HepG2 (cell line): Measurements from ENCODE around the gene ACBD5. TPM values are rescaled to one million over a fixed set of nuclear protein-coding genes. Genes with fewer than 3 reads are reported as not detected.
A peak's percentile ranks its signal among the peaks of the same experiment; 100 is the strongest.

Source experiments
- ASH2L ChIP-seq: fragments of 300-600, 200-600 bp; sonication (generic); IDR thresholded peaks from 2 replicates; pipeline ENCODE4 v1.7.0; 2017; ENCODE audit warnings: low read depth, mild to moderate bottlenecking, moderate library complexity, mixed read lengths, low read length; ENCODE audit not compliant: insufficient read length
- ATAD3A ChIP-seq: sonication (generic); formaldehyde crosslinking; IDR thresholded peaks from 2 replicates; pipeline ENCODE4 v1.4.0; 2020; ENCODE audit warnings: missing genetic modification reagents
- CC2D1A ChIP-seq: sonication (generic); formaldehyde crosslinking; IDR thresholded peaks from 2 replicates; pipeline ENCODE4 v1.8.1; 2023; ENCODE audit warnings: mild to moderate bottlenecking, missing genetic modification reagents
- HINFP ChIP-seq: sonication (generic); formaldehyde crosslinking; IDR thresholded peaks from 2 replicates; pipeline ENCODE4 v1.4.0; 2020; ENCODE audit warnings: low read depth, mild to moderate bottlenecking, missing genetic modification reagents
- HMG20B ChIP-seq: conservative IDR thresholded peaks from 2 replicates; pipeline ENCODE4 v1.6.1; 2016; ENCODE audit warnings: missing genetic modification reagents, missing compliant biosample characterization
- KLF6 ChIP-seq: IDR thresholded peaks from 2 replicates; pipeline ENCODE4 v1.8.0; 2016; ENCODE audit warnings: missing biosample characterization, missing genetic modification reagents
- MAX ChIP-seq: IDR thresholded peaks from 2 replicates; pipeline ENCODE4 v1.6.1; 2012; ENCODE audit warnings: inconsistent platforms
- MED13 ChIP-seq: sonication (generic); formaldehyde crosslinking; IDR thresholded peaks from 2 replicates; pipeline ENCODE4 v1.5.0; 2020; ENCODE audit warnings: missing genetic modification reagents
- NFYB ChIP-seq: sonication (generic); formaldehyde crosslinking; IDR thresholded peaks from 2 replicates; pipeline ENCODE4 v1.4.0; 2020; ENCODE audit warnings: missing genetic modification reagents
- PHF5A ChIP-seq: IDR thresholded peaks from one replicate; pipeline ENCODE4 v1.6.1; 2018; ENCODE audit warnings: low read depth, missing genetic modification reagents; ENCODE audit not compliant: unreplicated experiment
- TCF7 ChIP-seq: sonication (generic); IDR thresholded peaks from 2 replicates; pipeline ENCODE4 v1.6.1; 2016; ENCODE audit warnings: antibody characterized with exemption, low read depth
- XRCC5 ChIP-seq: fragments of 200-400 bp; formaldehyde crosslinking; optimal IDR thresholded peaks from 2 replicates; pipeline ENCODE3; 2017; ENCODE audit warnings: mild to moderate bottlenecking, low read length
- ZFP1 ChIP-seq: IDR thresholded peaks from 2 replicates; pipeline ENCODE4 v1.6.1; 2016
- ZFYVE20 ChIP-seq: sonication (generic); formaldehyde crosslinking; IDR thresholded peaks from 2 replicates; pipeline ENCODE4 v1.8.0; 2023; ENCODE audit warnings: low read depth, mild to moderate bottlenecking, moderate library complexity, missing genetic modification reagents, borderline replicate concordance
- ZNF570 ChIP-seq: sonication (generic); formaldehyde crosslinking; IDR thresholded peaks from 2 replicates; pipeline ENCODE4 v1.4.0; 2020; ENCODE audit warnings: mild to moderate bottlenecking, missing genetic modification reagents, borderline replicate concordance
- ZNF761 ChIP-seq: sonication (generic); formaldehyde crosslinking; conservative IDR thresholded peaks from 2 replicates; pipeline ENCODE4 v1.4.0; 2020; ENCODE audit warnings: mild to moderate bottlenecking, missing genetic modification reagents
- ZNF781 ChIP-seq: sonication (generic); formaldehyde crosslinking; IDR thresholded peaks from 2 replicates; pipeline ENCODE4 v1.5.1; 2020; ENCODE audit warnings: borderline replicate concordance, mild to moderate bottlenecking, missing genetic modification reagents; ENCODE audit errors: not compliant biosample characterization
- polyA plus RNA-seq, 8 experiments: library from polyadenylated mRNA; depleted of rRNA in 3 of 8; stranded (reverse) in 7 of 8; unstranded in 1 of 8; fragments of >200 nt; fragmentation: Illumina TruSeq in 4 of 8; extraction: Trizol in 4 of 8; gene quantifications; 2 replicates each; pipeline versions ENCODE4 v1.2.1 to v1.2.3, GENCODE V29; 2011 to 2016; ENCODE audit warnings: low read depth in 4 of 8, missing spikeins in 1 of 8, mixed read lengths in 1 of 8; ENCODE audit not compliant: insufficient read depth in 1 of 8
- total RNA-seq, 5 experiments: library from RNA; depleted of rRNA; stranded (reverse); fragments of >200 nt; fragmentation: Illumina TruSeq; extraction: Trizol; gene quantifications; 2 replicates each; pipeline ENCODE4 v1.2.3, GENCODE V29; 2016; ENCODE audit warnings: low read depth in 1 of 5
- TF ChIP-seq, protein P1 (sequence below): sonication (generic); formaldehyde crosslinking; IDR thresholded peaks from 2 replicates; pipeline ENCODE4 v1.8.0; 2022; ENCODE audit warnings: mild to moderate bottlenecking, missing genetic modification reagents, moderate library complexity
- TF ChIP-seq, protein P2 (sequence below): sonication (generic); formaldehyde crosslinking; IDR thresholded peaks from 2 replicates; pipeline ENCODE4 v1.8.0; 2022; ENCODE audit warnings: mild to moderate bottlenecking, missing genetic modification reagents; ENCODE audit not compliant: insufficient replicate concordance
- TF ChIP-seq, protein P3 (sequence below): sonication (generic); formaldehyde crosslinking; IDR thresholded peaks from 2 replicates; pipeline ENCODE4 v1.5.0; 2020; ENCODE audit warnings: missing genetic modification reagents
- TF ChIP-seq, protein P4 (sequence below): sonication (generic); formaldehyde crosslinking; IDR thresholded peaks from 2 replicates; pipeline ENCODE4 v1.8.1; 2022; ENCODE audit warnings: mild to moderate bottlenecking, missing genetic modification reagents
- TF ChIP-seq, protein P5 (sequence below): sonication (generic); formaldehyde crosslinking; IDR thresholded peaks from 2 replicates; pipeline ENCODE4 v1.5.1; 2020; ENCODE audit warnings: missing genetic modification reagents, mild to moderate bottlenecking, borderline replicate concordance

ACBD5 gene
- total and polyA plus RNA-seq, 2 of the 13 experiments (the other 11 are each of a cell fraction or from before 2014, with no cell fraction given) = 10.3 to 14.8 TPM

DNA sequence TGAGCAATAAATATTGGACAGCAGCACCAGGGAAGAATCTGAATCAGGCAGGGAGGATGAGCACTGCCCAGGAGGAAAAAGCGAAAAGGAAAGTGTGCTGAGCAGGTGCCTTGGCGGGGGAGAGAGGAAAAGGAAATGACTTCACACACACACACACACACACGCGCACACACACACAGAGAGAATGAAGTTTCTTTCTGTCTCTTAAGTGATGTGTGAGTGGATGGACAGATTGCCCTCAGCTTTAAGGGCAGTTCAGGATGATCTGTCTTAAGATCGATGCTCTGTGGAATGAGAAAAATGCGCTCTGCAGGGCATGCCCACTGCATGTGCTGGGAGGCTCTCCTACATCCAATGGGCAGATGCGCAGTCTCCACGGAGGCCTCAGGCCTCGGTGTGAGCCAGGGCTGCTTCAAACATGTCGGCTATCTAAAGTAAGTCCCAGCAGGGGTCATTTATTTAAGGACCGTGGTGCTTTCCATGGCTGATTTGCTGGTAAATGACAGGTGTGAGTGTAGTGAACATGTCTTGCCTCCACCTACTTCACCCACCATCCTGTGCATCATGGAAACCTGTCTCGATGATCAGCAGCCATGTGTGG, 2.5 kb upstream of the ACBD5 start (continued):
- 0 out of 2 replicates have a peak, but pooled peaks have one; percentile 45 for TF ChIP-seq HINFP
- no peak for TF ChIP-seq CC2D1A (CRISPR knock-in tag)
- TF ChIP-seq ZNF761 (CRISPR knock-in tag) = no peak
- no peak for TF ChIP-seq ZFP1 (CRISPR knock-in tag)
- no peak for TF ChIP-seq ZFYVE20 (CRISPR knock-in tag)
- no peak for TF ChIP-seq TCF7
- 0 out of 2 replicates have a peak, but pooled peaks have one; percentile 31 for TF ChIP-seq ZNF570 (CRISPR knock-in tag)
- no peak for TF ChIP-seq ATAD3A (CRISPR knock-in tag)
- TF ChIP-seq PHF5A (CRISPR knock-in tag) = no peak
- TF ChIP-seq KLF6 (CRISPR knock-in tag) = no peak
- no peak for TF ChIP-seq XRCC5
- TF ChIP-seq, protein P1, sequence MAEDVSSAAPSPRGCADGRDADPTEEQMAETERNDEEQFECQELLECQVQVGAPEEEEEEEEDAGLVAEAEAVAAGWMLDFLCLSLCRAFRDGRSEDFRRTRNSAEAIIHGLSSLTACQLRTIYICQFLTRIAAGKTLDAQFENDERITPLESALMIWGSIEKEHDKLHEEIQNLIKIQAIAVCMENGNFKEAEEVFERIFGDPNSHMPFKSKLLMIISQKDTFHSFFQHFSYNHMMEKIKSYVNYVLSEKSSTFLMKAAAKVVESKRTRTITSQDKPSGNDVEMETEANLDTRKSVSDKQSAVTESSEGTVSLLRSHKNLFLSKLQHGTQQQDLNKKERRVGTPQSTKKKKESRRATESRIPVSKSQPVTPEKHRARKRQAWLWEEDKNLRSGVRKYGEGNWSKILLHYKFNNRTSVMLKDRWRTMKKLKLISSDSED = no peak
- peak; percentile 35 for TF ChIP-seq ASH2L
- TF ChIP-seq HMG20B = no peak
- TF ChIP-seq, protein P2, sequence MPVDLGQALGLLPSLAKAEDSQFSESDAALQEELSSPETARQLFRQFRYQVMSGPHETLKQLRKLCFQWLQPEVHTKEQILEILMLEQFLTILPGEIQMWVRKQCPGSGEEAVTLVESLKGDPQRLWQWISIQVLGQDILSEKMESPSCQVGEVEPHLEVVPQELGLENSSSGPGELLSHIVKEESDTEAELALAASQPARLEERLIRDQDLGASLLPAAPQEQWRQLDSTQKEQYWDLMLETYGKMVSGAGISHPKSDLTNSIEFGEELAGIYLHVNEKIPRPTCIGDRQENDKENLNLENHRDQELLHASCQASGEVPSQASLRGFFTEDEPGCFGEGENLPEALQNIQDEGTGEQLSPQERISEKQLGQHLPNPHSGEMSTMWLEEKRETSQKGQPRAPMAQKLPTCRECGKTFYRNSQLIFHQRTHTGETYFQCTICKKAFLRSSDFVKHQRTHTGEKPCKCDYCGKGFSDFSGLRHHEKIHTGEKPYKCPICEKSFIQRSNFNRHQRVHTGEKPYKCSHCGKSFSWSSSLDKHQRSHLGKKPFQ (CRISPR knock-in tag) = no peak
- peak; percentile 85 for TF ChIP-seq MAX
- no peak for TF ChIP-seq NFYB (CRISPR knock-in tag)
- peak; percentile 75 for TF ChIP-seq ZNF781 (CRISPR knock-in tag)
- TF ChIP-seq, protein P3, sequence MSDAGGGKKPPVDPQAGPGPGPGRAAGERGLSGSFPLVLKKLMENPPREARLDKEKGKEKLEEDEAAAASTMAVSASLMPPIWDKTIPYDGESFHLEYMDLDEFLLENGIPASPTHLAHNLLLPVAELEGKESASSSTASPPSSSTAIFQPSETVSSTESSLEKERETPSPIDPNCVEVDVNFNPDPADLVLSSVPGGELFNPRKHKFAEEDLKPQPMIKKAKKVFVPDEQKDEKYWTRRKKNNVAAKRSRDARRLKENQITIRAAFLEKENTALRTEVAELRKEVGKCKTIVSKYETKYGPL (CRISPR knock-in tag) = no peak
- TF ChIP-seq, protein P4, sequence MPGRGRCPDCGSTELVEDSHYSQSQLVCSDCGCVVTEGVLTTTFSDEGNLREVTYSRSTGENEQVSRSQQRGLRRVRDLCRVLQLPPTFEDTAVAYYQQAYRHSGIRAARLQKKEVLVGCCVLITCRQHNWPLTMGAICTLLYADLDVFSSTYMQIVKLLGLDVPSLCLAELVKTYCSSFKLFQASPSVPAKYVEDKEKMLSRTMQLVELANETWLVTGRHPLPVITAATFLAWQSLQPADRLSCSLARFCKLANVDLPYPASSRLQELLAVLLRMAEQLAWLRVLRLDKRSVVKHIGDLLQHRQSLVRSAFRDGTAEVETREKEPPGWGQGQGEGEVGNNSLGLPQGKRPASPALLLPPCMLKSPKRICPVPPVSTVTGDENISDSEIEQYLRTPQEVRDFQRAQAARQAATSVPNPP (CRISPR knock-in tag) = no peak
- TF ChIP-seq, protein P5, sequence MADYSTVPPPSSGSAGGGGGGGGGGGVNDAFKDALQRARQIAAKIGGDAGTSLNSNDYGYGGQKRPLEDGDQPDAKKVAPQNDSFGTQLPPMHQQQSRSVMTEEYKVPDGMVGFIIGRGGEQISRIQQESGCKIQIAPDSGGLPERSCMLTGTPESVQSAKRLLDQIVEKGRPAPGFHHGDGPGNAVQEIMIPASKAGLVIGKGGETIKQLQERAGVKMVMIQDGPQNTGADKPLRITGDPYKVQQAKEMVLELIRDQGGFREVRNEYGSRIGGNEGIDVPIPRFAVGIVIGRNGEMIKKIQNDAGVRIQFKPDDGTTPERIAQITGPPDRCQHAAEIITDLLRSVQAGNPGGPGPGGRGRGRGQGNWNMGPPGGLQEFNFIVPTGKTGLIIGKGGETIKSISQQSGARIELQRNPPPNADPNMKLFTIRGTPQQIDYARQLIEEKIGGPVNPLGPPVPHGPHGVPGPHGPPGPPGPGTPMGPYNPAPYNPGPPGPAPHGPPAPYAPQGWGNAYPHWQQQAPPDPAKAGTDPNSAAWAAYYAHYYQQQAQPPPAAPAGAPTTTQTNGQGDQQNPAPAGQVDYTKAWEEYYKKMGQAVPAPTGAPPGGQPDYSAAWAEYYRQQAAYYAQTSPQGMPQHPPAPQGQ = no peak
- no peak for TF ChIP-seq MED13
